ENCODE measurements around the gene LRRK1.

The LRRK1 gene

GRCh38 chr15:100892013-100892355 is 27.2 kb upstream of the LRRK1 start:
- no peak for DNase-seq (ENCODE audit: low read depth)
- no peak overlapping the region for H3K4me3 ChIP-seq (ENCODE audit: low read length)
- TF ChIP-seq CTCF (conservative IDR thresholded peaks at IDR 0.05; ENCODE audit: low read length): no peak

- H3K4me3 ChIP-seq (ENCODE audit: low read length): no peak overlapping the region
- no peak for DNase-seq (ENCODE audit: low read depth)
- TF ChIP-seq CTCF (conservative IDR thresholded peaks at IDR 0.05; ENCODE audit: low read length): no peak
Measured at GRCh38 chr15:100893261-100893963, 25.7 kb upstream of the LRRK1 start.

GRCh38 chr15:100893964-100894295 is 25.2 kb upstream of the LRRK1 start:
- H3K4me3 ChIP-seq (ENCODE audit: low read length): no peak overlapping the region
- TF ChIP-seq CTCF (conservative IDR thresholded peaks at IDR 0.05; ENCODE audit: low read length): no peak
- no peak for DNase-seq (ENCODE audit: low read depth)

- H3K4me3 ChIP-seq (ENCODE audit: low read length): no peak overlapping the region
- DNase-seq (ENCODE audit: low read depth): no peak
- TF ChIP-seq CTCF (conservative IDR thresholded peaks at IDR 0.05; ENCODE audit: low read length): no peak
Measured at GRCh38 chr15:100895721-100896120, 23.4 kb upstream of the LRRK1 start.

GRCh38 chr15:100897221-100898151 is 21.7 kb upstream of the LRRK1 start:
- H3K4me3 ChIP-seq (ENCODE audit: low read length): no peak overlapping the region
- TF ChIP-seq CTCF (conservative IDR thresholded peaks at IDR 0.05; ENCODE audit: low read length): no peak
- DNase-seq (ENCODE audit: low read depth): no peak

GRCh38 chr15:100898152-100898490 is 21.0 kb upstream of the LRRK1 start:
- H3K4me3 ChIP-seq (ENCODE audit: low read length): no peak overlapping the region
- DNase-seq (ENCODE audit: low read depth): no peak
- TF ChIP-seq CTCF (conservative IDR thresholded peaks at IDR 0.05; ENCODE audit: low read length): no peak

Data from AG10803 (cell line).